Measurements from ENCODE around the gene SH3BP4. TPM values are rescaled to one million over a fixed set of nuclear protein-coding genes. Genes with fewer than 3 reads are reported as not detected.

The SH3BP4 gene
- total RNA-seq, 1 donor from 2014 or later: 6.5 TPM

DNA sequence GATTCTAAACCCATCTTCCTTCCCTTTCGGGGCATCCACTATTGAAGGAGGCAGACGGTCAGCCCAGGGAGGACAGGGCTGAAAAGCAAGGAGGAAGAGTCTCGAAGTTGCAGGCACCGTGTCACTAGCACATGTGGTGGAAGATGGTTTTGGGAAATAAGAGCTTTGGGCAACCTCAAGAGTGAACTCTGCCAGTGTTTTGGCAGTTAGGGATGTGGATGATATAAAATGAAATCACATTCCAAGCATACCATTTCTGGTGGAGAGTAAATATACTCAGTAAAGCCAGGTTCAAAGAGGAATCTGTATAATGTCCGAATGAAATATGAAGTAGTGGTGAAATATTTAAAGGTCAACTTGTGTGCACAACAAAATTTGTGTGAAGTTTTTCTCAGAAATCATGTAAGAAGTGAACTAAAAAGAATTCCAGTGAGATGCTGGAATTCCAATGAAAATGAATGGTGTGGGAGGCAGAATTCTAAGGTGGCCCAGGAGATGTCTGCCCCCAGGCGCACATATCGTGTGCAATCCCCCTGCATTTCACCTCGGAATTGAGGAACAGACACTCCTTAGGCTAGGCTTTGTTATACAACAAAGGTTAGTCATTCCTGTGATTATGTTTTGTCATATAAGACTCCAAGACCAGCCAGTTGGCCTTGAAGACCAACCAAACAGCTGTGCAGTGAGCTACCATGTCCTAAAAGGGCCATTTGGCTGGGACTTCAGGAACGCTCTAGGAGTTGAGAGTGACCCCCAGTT, 147.1 kb downstream of the SH3BP4 start:
- no peak for FAIRE-seq
- DNase-seq (ENCODE audit: low spot score in 2 of 2): no peak

DNA sequence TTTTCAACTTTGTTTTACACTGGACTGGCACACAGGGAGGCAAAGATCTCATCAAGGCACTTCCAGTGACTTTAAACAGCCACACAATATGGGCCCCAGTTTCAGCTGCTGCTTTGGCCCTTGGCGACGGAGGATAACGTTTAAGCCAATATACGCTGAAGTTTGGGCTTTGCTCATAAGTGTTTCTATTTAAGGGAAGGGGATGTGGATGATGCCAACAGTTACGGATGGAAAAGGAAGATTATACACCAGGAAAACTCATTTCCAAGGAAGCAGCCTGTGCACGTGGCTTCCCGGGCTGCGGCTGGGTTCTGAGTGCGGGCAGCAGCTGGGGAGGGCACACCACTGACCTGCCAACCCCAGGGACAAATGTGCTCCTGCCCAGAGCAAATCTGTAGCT, 151.1 kb downstream of the SH3BP4 start:
- FAIRE-seq (no peak), DNase-seq (ENCODE audit: low spot score in 2 of 2) (no peak)
